HFFc6 (cell line): ENCODE results near the gene CAMKK1. TPM values are rescaled to one million over a fixed set of nuclear protein-coding genes. Genes with fewer than 3 reads are reported as not detected.

Experiments used
- DNase-seq: peaks from one replicate; pipeline ENCODE4 v3.0.0-alpha.2; 2018
- H3K27ac Mint-ChIP-seq: 2 replicates; pipeline ENCODE4 v1.8.0; 2020; ENCODE audit warnings: mild to moderate bottlenecking, mixed read lengths
- H3K27me3 Mint-ChIP-seq: 2 replicates; pipeline ENCODE4 v1.8.0; 2021; ENCODE audit warnings: mild to moderate bottlenecking, moderate library complexity, mixed read lengths; ENCODE audit not compliant: insufficient read depth
- H3K36me3 Mint-ChIP-seq: 2 replicates; pipeline ENCODE4 v1.8.0; 2021; ENCODE audit warnings: low read depth, mixed read lengths
- H3K4me1 Mint-ChIP-seq: 2 replicates; pipeline ENCODE4 v1.8.0; 2020; ENCODE audit warnings: low read depth, mixed read lengths
- H3K4me3 Mint-ChIP-seq: 2 replicates; pipeline ENCODE4 v1.8.0; 2020; ENCODE audit warnings: mild to moderate bottlenecking, moderate library complexity, mixed read lengths
- H3K9me3 Mint-ChIP-seq: 2 replicates; pipeline ENCODE4 v1.8.0; 2020; ENCODE audit warnings: mild to moderate bottlenecking, mixed read lengths
- CTCF ChIP-seq: fragments of 200-600 bp; sonication (generic); IDR thresholded peaks from 2 replicates; pipeline ENCODE4 v1.5.0; 2021; ENCODE audit warnings: antibody characterized with exemption, mild to moderate bottlenecking
- total RNA-seq, 6 experiments: library from RNA; stranded (reverse); fragmentation: NEBNext Ultra II Directional; extraction: Animal tissue kit (Norgen Biotek cat#: 25700); gene quantifications; 2 replicates in 1 of 6; 3 replicates in 5 of 6; pipeline ENCODE4 v1.2.3, GENCODE V29; 2021

Gene CAMKK1
- total RNA-seq, 6 experiments from 2014 or later = 5.4 to 6.9 (median 6.0) TPM

- peaks cover 21% of the 10 kb centered on the region for H3K4me1 Mint-ChIP-seq
- no peak overlapping the region for H3K27ac Mint-ChIP-seq
- H3K4me3 Mint-ChIP-seq = no peak overlapping the region
Observed at GRCh38 chr17:3897731-3898130, 4.9 kb upstream of the CAMKK1 start.

GRCh38 chr17:3896968-3897235 is 4.0 kb upstream of the CAMKK1 start:
- no peak for TF ChIP-seq CTCF
- DNase-seq = no peak
- peaks cover 23% of the 10 kb centered on the region for H3K4me1 Mint-ChIP-seq
- no peaks in the 10 kb centered on the region for H3K36me3 Mint-ChIP-seq
- no peaks in the 10 kb centered on the region for H3K27me3 Mint-ChIP-seq
- H3K9me3 Mint-ChIP-seq = no peaks in the 10 kb centered on the region
- H3K4me3 Mint-ChIP-seq = no peak overlapping the region
- no peak overlapping the region for H3K27ac Mint-ChIP-seq

More at GRCh38 chr17:3897731-3898130, 4.9 kb upstream of the CAMKK1 start:
- no peak for TF ChIP-seq CTCF
- H3K9me3 Mint-ChIP-seq = no peaks in the 10 kb centered on the region
- DNase-seq = no peak
- no peaks in the 10 kb centered on the region for H3K27me3 Mint-ChIP-seq
- H3K36me3 Mint-ChIP-seq = no peaks in the 10 kb centered on the region

GRCh38 chr17:3896108-3896967 is 3.5 kb upstream of the CAMKK1 start:
- TF ChIP-seq CTCF = no peak
- no peak for DNase-seq
- Mint-ChIP-seq H3K27ac (no peak overlapping the region), H3K9me3 (no peaks in the 10 kb centered on the region), H3K36me3 (no peaks in the 10 kb centered on the region), H3K4me1 (peaks cover 28% of the 10 kb centered on the region), H3K27me3 (peaks cover 3% of the 10 kb centered on the region; the same call in 1 of the 2 replicates), H3K4me3 (no peak overlapping the region)

GRCh38 chr17:3895354-3895753 is 2.5 kb upstream of the CAMKK1 start:
- no peak for TF ChIP-seq CTCF
- H3K9me3 Mint-ChIP-seq = no peaks in the 10 kb centered on the region
- H3K4me1 Mint-ChIP-seq = peaks cover 38% of the 10 kb centered on the region
- H3K4me3 Mint-ChIP-seq = no peak overlapping the region
- H3K27ac Mint-ChIP-seq = no peak overlapping the region
- H3K27me3 Mint-ChIP-seq = peaks cover 3% of the 10 kb centered on the region; the same call in 1 of the 2 replicates
- no peaks in the 10 kb centered on the region for H3K36me3 Mint-ChIP-seq
- no peak for DNase-seq

GRCh38 chr17:3894911-3895343 is 2.1 kb upstream of the CAMKK1 start:
- no peak for TF ChIP-seq CTCF
- H3K4me1 Mint-ChIP-seq = peaks cover 42% of the 10 kb centered on the region
- peak; percentile 9 for DNase-seq
- no peak overlapping the region for H3K27ac Mint-ChIP-seq
- no peaks in the 10 kb centered on the region for H3K36me3 Mint-ChIP-seq
- H3K9me3 Mint-ChIP-seq = no peaks in the 10 kb centered on the region
- H3K27me3 Mint-ChIP-seq = peaks cover 3% of the 10 kb centered on the region; the same call in 1 of the 2 replicates
- no peak overlapping the region for H3K4me3 Mint-ChIP-seq
